K562 (cell line): ENCODE data around the gene CLCN5. TPM values are rescaled to one million over a fixed set of nuclear protein-coding genes. Genes with fewer than 3 reads are reported as not detected.

Experiments
- ATAC-seq: fragments of 200-7000 bp; cut with Tn5 transposase; 3 replicates; pipeline ENCODE4 v1.9.1; 2020; ENCODE audit warnings: moderate library complexity
- BruUV-seq: library from RNA; stranded (reverse); fragments of 400-500 nt; replicated peaks from 2 replicates; lab custom pipeline; 2021; lab: Mats Ljungman, UMichigan
- CTCF ChIA-PET: fragments of 300-600 bp; formaldehyde crosslinking; extraction: SDS; loops from one replicate; lab custom pipeline; 2021; ENCODE audit warnings: low intra/inter-chr PET ratio; lab: Yijun Ruan, JAX
- POLR2A ChIA-PET: fragments of 300-600, 350-650 bp; sonication (Branson Sonifier 250); formaldehyde crosslinking; extraction: SDS; loops from one replicate; lab custom pipeline; 2021; ENCODE audit warnings: antibody characterized with exemption, inconsistent platforms; lab: Yijun Ruan, JAX
- DNase-seq, 4 experiments: peaks; one replicate each; pipeline versions ENCODE4 v3.0.0 to v3.0.0-alpha.2; 2011 to 2018; ENCODE audit warnings: low spot score in 3 of 4, mixed read lengths in 3 of 4; ENCODE audit errors: extremely low read depth in 1 of 4
- FAIRE-seq: peaks from 2 replicates; lab custom pipeline; 2011; peaks lifted over from hg19 to GRCh38; lab: Jason Lieb, UNC
- H2AFZ ChIP-seq: 2 replicates; pipeline ENCODE4 v1.6.0; 2011; ENCODE audit warnings: low read depth, low read length, control low read depth, inconsistent platforms
- H3K27ac ChIP-seq: fragments of 200-600 bp; 3 replicates; pipeline ENCODE4 v1.8.0; 2011; ENCODE audit warnings: low read depth, mild to moderate bottlenecking, control low read depth, inconsistent platforms, low read length, moderate library complexity, mixed read lengths; ENCODE audit errors: extremely low read depth
- H3K27me3 ChIP-seq, 2 experiments: fragments of 300-600 bp in 1 of 2; 2 replicates in 1 of 2; 3 replicates in 1 of 2; pipeline versions ENCODE4 v1.6.0 to v1.8.0; 2011; ENCODE audit warnings: inconsistent platforms in 2 of 2, low read length in 2 of 2, mild to moderate bottlenecking in 1 of 2, mixed read lengths in 1 of 2, moderate library complexity in 1 of 2; ENCODE audit not compliant: control insufficient read depth in 2 of 2, insufficient read depth in 2 of 2
- H3K36me3 ChIP-seq: fragments of 300-600 bp; 3 replicates; pipeline ENCODE4 v1.8.0; 2011; ENCODE audit warnings: mild to moderate bottlenecking, low read length, inconsistent platforms; ENCODE audit not compliant: control insufficient read depth, insufficient read depth
- H3K4me1 ChIP-seq, 2 experiments: fragments of 200-600 bp in 1 of 2; replicated peaks in 1 of 2; 2 replicates in 1 of 2; 3 replicates in 1 of 2; pipeline versions ENCODE4 v1.5.1 to v1.8.0; 2011; ENCODE audit warnings: inconsistent platforms in 2 of 2, low read length in 2 of 2, mild to moderate bottlenecking in 1 of 2, mixed read lengths in 1 of 2, moderate library complexity in 1 of 2; ENCODE audit not compliant: control insufficient read depth in 2 of 2, insufficient read depth in 2 of 2
- H3K4me2 ChIP-seq: 2 replicates; pipeline ENCODE4 v1.6.1; 2011; ENCODE audit warnings: low read length, control low read depth, inconsistent platforms, mixed read lengths; ENCODE audit not compliant: insufficient read depth
- H3K4me3 ChIP-seq: fragments of 200-600 bp; sonication (generic), shearing (Covaris generic); 2 replicates; pipeline ENCODE4 v1.5.1; 2016; ENCODE audit warnings: control low read depth, inconsistent platforms
- H3K79me2 ChIP-seq: fragments of 200-600 bp; 3 replicates; pipeline ENCODE4 v1.8.0; 2011; ENCODE audit warnings: low read length, inconsistent platforms; ENCODE audit not compliant: control insufficient read depth, insufficient read depth
- H3K9ac ChIP-seq, 2 experiments: 2 replicates each; pipeline versions ENCODE4 v1.6.0 to v1.6.1; 2011; ENCODE audit warnings: low read depth in 2 of 2, low read length in 2 of 2, control low read depth in 1 of 2, inconsistent platforms in 1 of 2, mild to moderate bottlenecking in 1 of 2, mixed read lengths in 1 of 2; ENCODE audit not compliant: insufficient read depth in 1 of 2
- H3K9me1 ChIP-seq: one replicate; pipeline ENCODE4 v1.6.0; 2011; ENCODE audit warnings: inconsistent platforms, mild to moderate bottlenecking, low read length, moderate library complexity; ENCODE audit not compliant: control insufficient read depth, insufficient read depth
- H3K9me3 ChIP-seq: replicated peaks from 2 replicates; pipeline ENCODE4 v1.5.1; 2011; ENCODE audit warnings: low read depth, low read length, inconsistent platforms; ENCODE audit not compliant: control insufficient read depth, insufficient read depth
- H4K20me1 ChIP-seq: replicated peaks from 2 replicates; pipeline ENCODE4 v1.6.1; 2011; ENCODE audit warnings: low read length, inconsistent platforms, mixed read lengths; ENCODE audit not compliant: control insufficient read depth, insufficient read depth
- ARID1B ChIP-seq: fragments of 450-650 bp; IDR thresholded peaks from 2 replicates; pipeline ENCODE4 v1.6.1; 2016; ENCODE audit warnings: antibody characterized with exemption, mild to moderate bottlenecking, inconsistent platforms
- PHB ChIP-seq: fragments of 250-450 bp; sonication (Bioruptor Pico); IDR thresholded peaks from 2 replicates; pipeline ENCODE4 v1.5.0; 2021
- TAF9B ChIP-seq: fragments of 450-650 bp; IDR thresholded peaks from 2 replicates; pipeline ENCODE4 v1.6.1; 2018; ENCODE audit warnings: mild to moderate bottlenecking; ENCODE audit not compliant: partially characterized antibody
- ZNF175 ChIP-seq: fragments of 200-800 bp; sonication (Bioruptor generic); IDR thresholded peaks from 2 replicates; pipeline ENCODE4 v1.6.1; 2016; ENCODE audit warnings: low read depth, mild to moderate bottlenecking, missing genetic modification characterization, missing compliant biosample characterization
- ZNF354B ChIP-seq: fragments of 250-450 bp; sonication (Bioruptor Pico); IDR thresholded peaks from 2 replicates; pipeline ENCODE4 v1.4.0; 2020
- ZNF431 ChIP-seq: sonication (generic); formaldehyde crosslinking; IDR thresholded peaks from 2 replicates; pipeline ENCODE4 v1.8.0; 2022; ENCODE audit warnings: mild to moderate bottlenecking, missing genetic modification reagents
- ZNF830 ChIP-seq: fragments of 250-450 bp; sonication (Bioruptor Pico); IDR thresholded peaks from 2 replicates; pipeline ENCODE4 v1.5.0; 2021; ENCODE audit warnings: mild to moderate bottlenecking
- WGBS: fragments of 100-300 bp; shearing (Covaris generic); methylation state at CpG from one replicate; pipeline ENCODE4 v1.1.6; 2016; ENCODE audit warnings: low coverage, mixed read lengths; ENCODE audit not compliant: insufficient coverage; ENCODE audit errors: missing lambda C conversion rate; 5-methylcytosine and 5-hydroxymethylcytosine counted together
- in situ Hi-C: fragments of 300-500 bp; cut with MboI; formaldehyde crosslinking; loops from 4 replicates; pipeline ENCODE4 v1.15.0; 2018; ENCODE audit warnings: inconsistent platforms, mixed read lengths
- intact Hi-C: fragments of 100-400 bp; cut with micrococcal nuclease; formaldehyde crosslinking; loops from 2 replicates; pipeline ENCODE4 v1.14.2; 2022
- polyA plus RNA-seq, 8 experiments: library from polyadenylated mRNA; depleted of rRNA in 4 of 8; stranded (reverse) in 5 of 8; unstranded in 3 of 8; fragments of >200 nt; fragmentation: Nextera tagmentation in 2 of 8; fragmentation: Illumina TruSeq in 1 of 8; extraction: Ambion mirVana in 2 of 8; extraction: Trizol in 1 of 8; gene quantifications; 2 replicates each; pipeline versions ENCODE4 v1.2.1 to v1.2.3, GENCODE V29; 2011 to 2014; ENCODE audit warnings: inconsistent platforms in 1 of 8, missing spikeins in 1 of 8
- total RNA-seq, 7 experiments: library from RNA; depleted of rRNA in 6 of 7; stranded (reverse); fragments of >200 nt in 6 of 7; fragmentation: Illumina TruSeq in 2 of 7; extraction: Trizol in 2 of 7; gene quantifications; 2 replicates each; pipeline versions ENCODE4 v1.2.1 to v1.2.3, GENCODE V29; 2011 to 2021; ENCODE audit warnings: low replicate concordance in 1 of 7
- TF ChIP-seq, protein P1 (sequence below): fragments of 150-350 bp; conservative IDR thresholded peaks from 2 replicates; pipeline ENCODE4 v1.6.1; 2014; ENCODE audit warnings: low read length
- TF ChIP-seq, protein P2 (sequence below): fragments of 250-450 bp; sonication (Bioruptor Pico); IDR thresholded peaks from 2 replicates; pipeline ENCODE4 v1.5.0; 2022; ENCODE audit warnings: mild to moderate bottlenecking
- TF ChIP-seq, protein P3 (sequence below): sonication (generic); formaldehyde crosslinking; IDR thresholded peaks from 2 replicates; pipeline ENCODE4 v1.8.1; 2023; ENCODE audit warnings: mild to moderate bottlenecking, missing genetic modification reagents
- TF ChIP-seq, protein P4 (sequence below): fragments of 250-450 bp; sonication (Bioruptor Pico); IDR thresholded peaks from 2 replicates; pipeline ENCODE4 v1.4.0; 2020; ENCODE audit warnings: borderline replicate concordance

CLCN5 gene
- total and polyA plus RNA-seq, 9 of the 15 experiments (the other 6 are each of a cell fraction or from before 2014, with no cell fraction given) = 0.94 to 11.8 (median 7.1) TPM

DNA sequence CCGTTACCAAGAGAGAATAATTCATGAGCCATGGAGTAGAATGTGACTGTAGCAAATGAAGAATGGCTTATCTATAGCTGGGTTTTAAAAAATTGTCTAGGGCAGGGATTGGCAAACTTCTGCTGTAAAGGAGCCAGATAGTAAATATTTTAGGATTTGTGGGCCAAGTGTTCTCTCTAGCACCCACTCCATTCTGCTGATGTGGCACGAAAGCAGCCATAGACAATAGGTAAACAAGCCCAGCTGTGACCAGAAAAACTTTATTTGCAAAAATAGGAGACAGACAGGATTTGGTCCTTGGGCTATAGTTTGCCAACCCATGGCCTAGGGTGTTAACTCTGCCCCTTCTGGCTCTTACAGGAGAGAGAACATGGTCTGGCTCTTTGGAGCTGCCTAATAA is 151.2 kb downstream of the CLCN5 start:
- no peak overlapping the region for H3K27ac ChIP-seq
- no peak overlapping the region for H2AFZ ChIP-seq
- intact Hi-C loops (no loop called here), in situ Hi-C loops (no loop called here)
- no peaks in the 10 kb centered on the region for H3K9me1 ChIP-seq
- ATAC-seq (no peak), FAIRE-seq (no peak), DNase-seq (no peak)
- no peaks in the 10 kb centered on the region for H3K27me3 ChIP-seq
- H3K9me3 ChIP-seq = no peaks in the 10 kb centered on the region
- CTCF ChIA-PET = no interaction called here
- no peak overlapping the region for H3K4me2 ChIP-seq
- BruUV-seq = no TSS peak
- H3K4me3 ChIP-seq = no peak overlapping the region
- H3K36me3 ChIP-seq = no peaks in the 10 kb centered on the region
- TF ChIP-seq ZNF175 (CRISPR knock-in tag) = no peak
- TF ChIP-seq, protein P1, sequence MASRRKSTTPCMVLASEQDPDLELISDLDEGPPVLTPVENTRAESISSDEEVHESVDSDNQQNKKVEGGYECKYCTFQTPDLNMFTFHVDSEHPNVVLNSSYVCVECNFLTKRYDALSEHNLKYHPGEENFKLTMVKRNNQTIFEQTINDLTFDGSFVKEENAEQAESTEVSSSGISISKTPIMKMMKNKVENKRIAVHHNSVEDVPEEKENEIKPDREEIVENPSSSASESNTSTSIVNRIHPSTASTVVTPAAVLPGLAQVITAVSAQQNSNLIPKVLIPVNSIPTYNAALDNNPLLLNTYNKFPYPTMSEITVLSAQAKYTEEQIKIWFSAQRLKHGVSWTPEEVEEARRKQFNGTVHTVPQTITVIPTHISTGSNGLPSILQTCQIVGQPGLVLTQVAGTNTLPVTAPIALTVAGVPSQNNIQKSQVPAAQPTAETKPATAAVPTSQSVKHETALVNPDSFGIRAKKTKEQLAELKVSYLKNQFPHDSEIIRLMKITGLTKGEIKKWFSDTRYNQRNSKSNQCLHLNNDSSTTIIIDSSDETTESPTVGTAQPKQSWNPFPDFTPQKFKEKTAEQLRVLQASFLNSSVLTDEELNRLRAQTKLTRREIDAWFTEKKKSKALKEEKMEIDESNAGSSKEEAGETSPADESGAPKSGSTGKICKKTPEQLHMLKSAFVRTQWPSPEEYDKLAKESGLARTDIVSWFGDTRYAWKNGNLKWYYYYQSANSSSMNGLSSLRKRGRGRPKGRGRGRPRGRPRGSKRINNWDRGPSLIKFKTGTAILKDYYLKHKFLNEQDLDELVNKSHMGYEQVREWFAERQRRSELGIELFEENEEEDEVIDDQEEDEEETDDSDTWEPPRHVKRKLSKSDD = no peak
- no peak for TF ChIP-seq ZNF354B (CRISPR knock-in tag)
- no peak for TF ChIP-seq ZNF431 (CRISPR knock-in tag)
- no peak for TF ChIP-seq PHB (CRISPR knock-in tag)
- no peak for TF ChIP-seq TAF9B
- TF ChIP-seq, protein P2, sequence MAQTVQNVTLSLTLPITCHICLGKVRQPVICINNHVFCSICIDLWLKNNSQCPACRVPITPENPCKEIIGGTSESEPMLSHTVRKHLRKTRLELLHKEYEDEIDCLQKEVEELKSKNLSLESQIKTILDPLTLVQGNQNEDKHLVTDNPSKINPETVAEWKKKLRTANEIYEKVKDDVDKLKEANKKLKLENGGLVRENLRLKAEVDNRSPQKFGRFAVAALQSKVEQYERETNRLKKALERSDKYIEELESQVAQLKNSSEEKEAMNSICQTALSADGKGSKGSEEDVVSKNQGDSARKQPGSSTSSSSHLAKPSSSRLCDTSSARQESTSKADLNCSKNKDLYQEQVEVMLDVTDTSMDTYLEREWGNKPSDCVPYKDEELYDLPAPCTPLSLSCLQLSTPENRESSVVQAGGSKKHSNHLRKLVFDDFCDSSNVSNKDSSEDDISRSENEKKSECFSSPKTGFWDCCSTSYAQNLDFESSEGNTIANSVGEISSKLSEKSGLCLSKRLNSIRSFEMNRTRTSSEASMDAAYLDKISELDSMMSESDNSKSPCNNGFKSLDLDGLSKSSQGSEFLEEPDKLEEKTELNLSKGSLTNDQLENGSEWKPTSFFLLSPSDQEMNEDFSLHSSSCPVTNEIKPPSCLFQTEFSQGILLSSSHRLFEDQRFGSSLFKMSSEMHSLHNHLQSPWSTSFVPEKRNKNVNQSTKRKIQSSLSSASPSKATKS (CRISPR knock-in tag) = no peak
- TF ChIP-seq, protein P3, sequence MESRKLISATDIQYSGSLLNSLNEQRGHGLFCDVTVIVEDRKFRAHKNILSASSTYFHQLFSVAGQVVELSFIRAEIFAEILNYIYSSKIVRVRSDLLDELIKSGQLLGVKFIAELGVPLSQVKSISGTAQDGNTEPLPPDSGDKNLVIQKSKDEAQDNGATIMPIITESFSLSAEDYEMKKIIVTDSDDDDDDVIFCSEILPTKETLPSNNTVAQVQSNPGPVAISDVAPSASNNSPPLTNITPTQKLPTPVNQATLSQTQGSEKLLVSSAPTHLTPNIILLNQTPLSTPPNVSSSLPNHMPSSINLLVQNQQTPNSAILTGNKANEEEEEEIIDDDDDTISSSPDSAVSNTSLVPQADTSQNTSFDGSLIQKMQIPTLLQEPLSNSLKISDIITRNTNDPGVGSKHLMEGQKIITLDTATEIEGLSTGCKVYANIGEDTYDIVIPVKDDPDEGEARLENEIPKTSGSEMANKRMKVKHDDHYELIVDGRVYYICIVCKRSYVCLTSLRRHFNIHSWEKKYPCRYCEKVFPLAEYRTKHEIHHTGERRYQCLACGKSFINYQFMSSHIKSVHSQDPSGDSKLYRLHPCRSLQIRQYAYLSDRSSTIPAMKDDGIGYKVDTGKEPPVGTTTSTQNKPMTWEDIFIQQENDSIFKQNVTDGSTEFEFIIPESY (CRISPR knock-in tag) = no peak
- no peak for TF ChIP-seq ARID1B
- TF ChIP-seq ZNF830 (CRISPR knock-in tag) = no peak
- TF ChIP-seq, protein P4, sequence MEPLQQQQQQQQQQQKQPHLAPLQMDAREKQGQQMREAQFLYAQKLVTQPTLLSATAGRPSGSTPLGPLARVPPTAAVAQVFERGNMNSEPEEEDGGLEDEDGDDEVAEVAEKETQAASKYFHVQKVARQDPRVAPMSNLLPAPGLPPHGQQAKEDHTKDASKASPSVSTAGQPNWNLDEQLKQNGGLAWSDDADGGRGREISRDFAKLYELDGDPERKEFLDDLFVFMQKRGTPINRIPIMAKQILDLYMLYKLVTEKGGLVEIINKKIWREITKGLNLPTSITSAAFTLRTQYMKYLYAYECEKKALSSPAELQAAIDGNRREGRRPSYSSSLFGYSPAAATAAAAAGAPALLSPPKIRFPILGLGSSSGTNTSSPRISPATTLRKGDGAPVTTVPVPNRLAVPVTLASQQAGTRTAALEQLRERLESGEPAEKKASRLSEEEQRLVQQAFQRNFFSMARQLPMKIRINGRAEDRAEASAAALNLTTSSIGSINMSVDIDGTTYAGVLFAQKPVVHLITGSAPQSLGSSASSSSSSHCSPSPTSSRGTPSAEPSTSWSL (CRISPR knock-in tag) = no peak
- no peak overlapping the region for H3K9ac ChIP-seq
- 50% methylated on average over 2 of the region's 2 CpGs for WGBS
- no peaks in the 10 kb centered on the region for H4K20me1 ChIP-seq
- POLR2A ChIA-PET = interaction anchor here (0.8 kb wide), 1 partner anchor 1324 kb away, joined by 4 read pairs; no protein-coding TSS in a partner anchor
- H3K4me1 ChIP-seq = no peaks in the 10 kb centered on the region
- H3K79me2 ChIP-seq = no peaks in the 10 kb centered on the region
